Stimulated activated CD4-positive, alpha-beta T cell treated with anti-CD3 and anti-CD28 coated beads, Interleukin-15, amount 100 ng/mL, for 48 hours (primary cell): Measurements from ENCODE around the gene MTCL1.

Source experiments
- DNase-seq, 2 donors: peaks; one replicate each; pipeline ENCODE4 v3.0.0-alpha.2; 2020; ENCODE audit warnings: low read depth in 2 of 2

The MTCL1 gene

GRCh38 chr18:8771930-8772329, 66.6 kb downstream of the MTCL1 start:
- DNase-seq, result no peak

GRCh38 chr18:8773980-8774379, 68.6 kb downstream of the MTCL1 start:
- DNase-seq, result no peak

- DNase-seq, result no peak
These were observed 70.9 kb downstream of the MTCL1 start for GRCh38 chr18:8776013-8776943.

- no peak for DNase-seq
These were observed 72.5 kb downstream of the MTCL1 start for GRCh38 chr18:8777846-8778245.

GRCh38 chr18:8778386-8778785, 73.0 kb downstream of the MTCL1 start:
- DNase-seq, result no peak

GRCh38 chr18:8778824-8779223, 73.5 kb downstream of the MTCL1 start:
- no peak for DNase-seq

GRCh38 chr18:8779251-8779650, 73.9 kb downstream of the MTCL1 start:
- DNase-seq, result no peak

- DNase-seq, result no peak
These were observed 74.9 kb downstream of the MTCL1 start for GRCh38 chr18:8780227-8780626.

- DNase-seq, result no peak
These were observed 76.3 kb downstream of the MTCL1 start for GRCh38 chr18:8781671-8782070.

GRCh38 chr18:8783335-8783993, 78.1 kb downstream of the MTCL1 start:
- DNase-seq, result no peak

- no peak for DNase-seq
These were observed 78.7 kb downstream of the MTCL1 start for GRCh38 chr18:8783994-8784530.

- DNase-seq, result no peak
These were observed 79.9 kb downstream of the MTCL1 start for GRCh38 chr18:8785261-8785660.

- no peak for DNase-seq
These were observed 80.6 kb downstream of the MTCL1 start for GRCh38 chr18:8785855-8786482.

- DNase-seq, result no peak
These were observed 81.4 kb downstream of the MTCL1 start for GRCh38 chr18:8786483-8787370.

GRCh38 chr18:8787371-8787670, 82.0 kb downstream of the MTCL1 start:
- DNase-seq, result no peak

GRCh38 chr18:8787794-8788193, 82.4 kb downstream of the MTCL1 start:
- DNase-seq, result no peak

GRCh38 chr18:8788503-8789429, 83.4 kb downstream of the MTCL1 start:
- DNase-seq, result no peak

- no peak for DNase-seq
These were observed 85.9 kb downstream of the MTCL1 start for GRCh38 chr18:8791171-8791651.

GRCh38 chr18:8792688-8793316, 87.4 kb downstream of the MTCL1 start:
- DNase-seq, result no peak
